HepG2 (cell line): ENCODE measurements around the gene PRDM12. TPM values are rescaled to one million over a fixed set of nuclear protein-coding genes. Genes with fewer than 3 reads are reported as not detected.
A peak's percentile ranks its signal among the peaks of the same experiment; 100 is the strongest.

ENCODE experiments used
- CBX1 ChIP-seq: IDR thresholded peaks from one replicate; pipeline ENCODE4 v1.6.1; 2016; ENCODE audit warnings: antibody characterized with exemption, low read depth
- EED ChIP-seq: sonication (generic); formaldehyde crosslinking; IDR thresholded peaks from 2 replicates; pipeline ENCODE4 v1.5.0; 2020; ENCODE audit warnings: mild to moderate bottlenecking, missing genetic modification reagents
- HOXA3 ChIP-seq: sonication (generic); formaldehyde crosslinking; IDR thresholded peaks from 2 replicates; pipeline ENCODE4 v1.5.0; 2020; ENCODE audit warnings: missing genetic modification reagents
- MIXL1 ChIP-seq: IDR thresholded peaks from 2 replicates; pipeline ENCODE4 v1.6.1; 2016
- PATZ1 ChIP-seq: sonication (generic); formaldehyde crosslinking; IDR thresholded peaks from 2 replicates; pipeline ENCODE4 v1.4.0; 2020; ENCODE audit warnings: missing genetic modification reagents
- PAX8 ChIP-seq: sonication (generic); formaldehyde crosslinking; IDR thresholded peaks from 2 replicates; pipeline ENCODE4 v1.8.0; 2022; ENCODE audit warnings: mild to moderate bottlenecking, missing genetic modification reagents, borderline replicate concordance
- RBM22 ChIP-seq: fragments of 200-400 bp; formaldehyde crosslinking; optimal IDR thresholded peaks from 2 replicates; pipeline ENCODE3; 2017; ENCODE audit warnings: mild to moderate bottlenecking, low read length, moderate library complexity
- REXO4 ChIP-seq: sonication (generic); formaldehyde crosslinking; IDR thresholded peaks from 2 replicates; pipeline ENCODE4 v1.8.0; 2022; ENCODE audit warnings: missing genetic modification reagents, mild to moderate bottlenecking, borderline replicate concordance
- SKI ChIP-seq: fragments of 450-650 bp; IDR thresholded peaks from one replicate; pipeline ENCODE4 v1.6.1; 2018; ENCODE audit warnings: mild to moderate bottlenecking; ENCODE audit not compliant: partially characterized antibody
- SP5 ChIP-seq: IDR thresholded peaks from 2 replicates; pipeline ENCODE4 v1.6.1; 2016; ENCODE audit warnings: low read depth, borderline replicate concordance
- ZBTB1 ChIP-seq: sonication (generic); formaldehyde crosslinking; IDR thresholded peaks from 2 replicates; pipeline ENCODE4 v1.4.0; 2020; ENCODE audit warnings: missing genetic modification reagents, borderline replicate concordance
- ZBTB7B ChIP-seq: sonication (generic); formaldehyde crosslinking; IDR thresholded peaks from 2 replicates; pipeline ENCODE4 v1.4.0; 2020; ENCODE audit warnings: missing genetic modification reagents
- ZFP62 ChIP-seq: sonication (generic); formaldehyde crosslinking; IDR thresholded peaks from 2 replicates; pipeline ENCODE4 v1.4.0; 2020; ENCODE audit warnings: missing genetic modification reagents
- ZMYM4 ChIP-seq: sonication (generic); formaldehyde crosslinking; IDR thresholded peaks from 2 replicates; pipeline ENCODE4 v1.8.1; 2023; ENCODE audit warnings: mild to moderate bottlenecking, missing genetic modification reagents
- ZNF333 ChIP-seq: sonication (generic); formaldehyde crosslinking; IDR thresholded peaks from 2 replicates; pipeline ENCODE4 v1.4.0; 2020; ENCODE audit warnings: mild to moderate bottlenecking, missing genetic modification reagents, borderline replicate concordance
- ZNF572 ChIP-seq: sonication (generic); formaldehyde crosslinking; IDR thresholded peaks from 2 replicates; pipeline ENCODE4 v1.5.1; 2020; ENCODE audit warnings: mild to moderate bottlenecking, missing genetic modification reagents
- ZNF749 ChIP-seq: sonication (generic); formaldehyde crosslinking; IDR thresholded peaks from 2 replicates; pipeline ENCODE4 v1.8.0; 2022; ENCODE audit warnings: mild to moderate bottlenecking, missing genetic modification reagents, moderate library complexity, borderline replicate concordance
- polyA plus RNA-seq, 8 experiments: library from polyadenylated mRNA; depleted of rRNA in 3 of 8; stranded (reverse) in 7 of 8; unstranded in 1 of 8; fragments of >200 nt; fragmentation: Illumina TruSeq in 4 of 8; extraction: Trizol in 4 of 8; gene quantifications; 2 replicates each; pipeline versions ENCODE4 v1.2.1 to v1.2.3, GENCODE V29; 2011 to 2016; ENCODE audit warnings: low read depth in 4 of 8, missing spikeins in 1 of 8, mixed read lengths in 1 of 8; ENCODE audit not compliant: insufficient read depth in 1 of 8
- total RNA-seq, 5 experiments: library from RNA; depleted of rRNA; stranded (reverse); fragments of >200 nt; fragmentation: Illumina TruSeq; extraction: Trizol; gene quantifications; 2 replicates each; pipeline ENCODE4 v1.2.3, GENCODE V29; 2016; ENCODE audit warnings: low read depth in 1 of 5
- TF ChIP-seq, protein P1 (sequence below): sonication (generic); formaldehyde crosslinking; conservative IDR thresholded peaks from 2 replicates; pipeline ENCODE4 v1.8.0; 2022; ENCODE audit warnings: mild to moderate bottlenecking, moderate library complexity, missing genetic modification reagents
- TF ChIP-seq, protein P2 (sequence below), 2 experiments: sonication (generic) in 1 of 2; formaldehyde crosslinking in 1 of 2; IDR thresholded peaks; 2 replicates each; pipeline versions ENCODE4 v1.4.0 to v1.6.1; 2018 to 2020; ENCODE audit warnings: missing genetic modification reagents in 2 of 2, borderline replicate concordance in 1 of 2, low read depth in 1 of 2, mild to moderate bottlenecking in 1 of 2, missing biosample characterization in 1 of 2
- TF ChIP-seq, protein P3 (sequence below): sonication (generic); formaldehyde crosslinking; IDR thresholded peaks from 2 replicates; pipeline ENCODE4 v1.5.0; 2020; ENCODE audit warnings: missing genetic modification reagents
- TF ChIP-seq, protein P4 (sequence below): sonication (generic); formaldehyde crosslinking; IDR thresholded peaks from 2 replicates; pipeline ENCODE4 v1.8.1; 2023; ENCODE audit warnings: mild to moderate bottlenecking, missing genetic modification reagents

Gene PRDM12
- total and polyA plus RNA-seq, 2 of the 13 experiments (the other 11 are each of a cell fraction or from before 2014, with no cell fraction given) = 0.04 to 0.07 TPM

DNA sequence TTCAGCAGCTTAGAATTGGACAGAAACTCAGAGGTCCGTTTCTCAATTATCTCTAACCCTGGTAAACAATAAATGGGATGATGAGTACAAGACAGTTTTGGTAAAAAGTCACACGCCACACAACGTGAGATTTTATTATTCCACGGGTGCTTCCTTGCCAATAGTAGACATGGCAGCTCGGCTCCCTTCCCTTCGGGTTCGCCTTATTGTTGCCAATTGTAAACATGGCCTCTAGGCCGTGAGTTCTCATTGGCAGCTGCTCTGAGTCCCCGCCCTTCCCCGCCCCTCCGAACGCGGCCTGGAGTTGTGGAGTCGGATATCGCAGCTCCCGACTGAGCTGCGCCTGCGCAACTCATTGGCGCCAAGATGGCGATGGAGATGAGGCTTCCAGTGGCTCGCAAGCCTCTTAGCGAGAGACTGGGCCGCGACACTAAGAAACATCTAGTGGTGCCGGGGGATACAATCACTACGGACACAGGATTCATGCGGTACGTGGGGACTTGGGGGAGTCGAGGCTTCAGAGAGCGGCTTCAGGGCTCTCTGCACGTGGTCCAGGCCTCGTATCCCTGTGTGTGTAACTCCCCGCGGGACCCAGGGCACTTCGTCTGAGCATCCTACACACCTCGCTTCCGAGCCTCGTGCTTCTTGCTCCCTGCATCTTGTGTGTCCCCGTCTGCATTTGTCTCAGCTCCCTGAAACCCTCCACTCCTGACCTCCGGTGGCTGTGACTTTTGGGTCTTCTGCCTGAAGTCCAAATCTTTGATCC lies 29.2 kb downstream of the PRDM12 start, which contains the start of gene EXOSC2 (continued):
- no peak for TF ChIP-seq ZBTB7B (CRISPR knock-in tag)
- no peak for TF ChIP-seq MIXL1 (CRISPR knock-in tag)
- TF ChIP-seq HOXA3 = peak; percentile 98
- TF ChIP-seq ZNF572 (CRISPR knock-in tag) = no peak
- peak; percentile 81; the same call in 1 of the 2 replicates for TF ChIP-seq ZMYM4 (CRISPR knock-in tag)
- TF ChIP-seq PATZ1 (CRISPR knock-in tag) = no peak
- TF ChIP-seq REXO4 (CRISPR knock-in tag) = peak; percentile 23; the same call in 1 of the 2 replicates
- TF ChIP-seq, protein P1, sequence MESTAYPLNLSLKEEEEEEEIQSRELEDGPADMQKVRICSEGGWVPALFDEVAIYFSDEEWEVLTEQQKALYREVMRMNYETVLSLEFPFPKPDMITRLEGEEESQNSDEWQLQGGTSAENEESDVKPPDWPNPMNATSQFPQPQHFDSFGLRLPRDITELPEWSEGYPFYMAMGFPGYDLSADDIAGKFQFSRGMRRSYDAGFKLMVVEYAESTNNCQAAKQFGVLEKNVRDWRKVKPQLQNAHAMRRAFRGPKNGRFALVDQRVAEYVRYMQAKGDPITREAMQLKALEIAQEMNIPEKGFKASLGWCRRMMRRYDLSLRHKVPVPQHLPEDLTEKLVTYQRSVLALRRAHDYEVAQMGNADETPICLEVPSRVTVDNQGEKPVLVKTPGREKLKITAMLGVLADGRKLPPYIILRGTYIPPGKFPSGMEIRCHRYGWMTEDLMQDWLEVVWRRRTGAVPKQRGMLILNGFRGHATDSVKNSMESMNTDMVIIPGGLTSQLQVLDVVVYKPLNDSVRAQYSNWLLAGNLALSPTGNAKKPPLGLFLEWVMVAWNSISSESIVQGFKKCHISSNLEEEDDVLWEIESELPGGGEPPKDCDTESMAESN (CRISPR knock-in tag) = no peak; the same call in 1 of the 2 replicates
- no peak for TF ChIP-seq ZFP62 (CRISPR knock-in tag)
- no peak for TF ChIP-seq ZBTB1
- TF ChIP-seq EED (CRISPR knock-in tag) = no peak
- no peak for TF ChIP-seq RBM22
- no peak for TF ChIP-seq PAX8 (CRISPR knock-in tag)
- TF ChIP-seq, protein P2, sequence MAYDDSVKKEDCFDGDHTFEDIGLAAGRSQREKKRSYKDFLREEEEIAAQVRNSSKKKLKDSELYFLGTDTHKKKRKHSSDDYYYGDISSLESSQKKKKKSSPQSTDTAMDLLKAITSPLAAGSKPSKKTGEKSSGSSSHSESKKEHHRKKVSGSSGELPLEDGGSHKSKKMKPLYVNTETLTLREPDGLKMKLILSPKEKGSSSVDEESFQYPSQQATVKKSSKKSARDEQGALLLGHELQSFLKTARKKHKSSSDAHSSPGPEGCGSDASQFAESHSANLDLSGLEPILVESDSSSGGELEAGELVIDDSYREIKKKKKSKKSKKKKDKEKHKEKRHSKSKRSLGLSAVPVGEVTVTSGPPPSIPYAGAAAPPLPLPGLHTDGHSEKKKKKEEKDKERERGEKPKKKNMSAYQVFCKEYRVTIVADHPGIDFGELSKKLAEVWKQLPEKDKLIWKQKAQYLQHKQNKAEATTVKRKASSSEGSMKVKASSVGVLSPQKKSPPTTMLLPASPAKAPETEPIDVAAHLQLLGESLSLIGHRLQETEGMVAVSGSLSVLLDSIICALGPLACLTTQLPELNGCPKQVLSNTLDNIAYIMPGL (CRISPR knock-in tag; IDR thresholded peaks at IDR 0.05; ENCODE audit: borderline replicate concordance in 1 of 2, low read depth in 1 of 2) = peak in 1 of 2 experiments; percentile 62; a peak in 3 of 4 replicates
- TF ChIP-seq ZNF333 (CRISPR knock-in tag) = no peak
- TF ChIP-seq, protein P3, sequence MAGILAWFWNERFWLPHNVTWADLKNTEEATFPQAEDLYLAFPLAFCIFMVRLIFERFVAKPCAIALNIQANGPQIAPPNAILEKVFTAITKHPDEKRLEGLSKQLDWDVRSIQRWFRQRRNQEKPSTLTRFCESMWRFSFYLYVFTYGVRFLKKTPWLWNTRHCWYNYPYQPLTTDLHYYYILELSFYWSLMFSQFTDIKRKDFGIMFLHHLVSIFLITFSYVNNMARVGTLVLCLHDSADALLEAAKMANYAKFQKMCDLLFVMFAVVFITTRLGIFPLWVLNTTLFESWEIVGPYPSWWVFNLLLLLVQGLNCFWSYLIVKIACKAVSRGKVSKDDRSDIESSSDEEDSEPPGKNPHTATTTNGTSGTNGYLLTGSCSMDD = 0 out of 2 replicates have a peak, but pooled peaks have one; percentile 28
- peak; percentile 21 for TF ChIP-seq CBX1
- TF ChIP-seq ZNF749 (CRISPR knock-in tag) = peak; percentile 56; the same call in 1 of the 2 replicates
- TF ChIP-seq, protein P4, sequence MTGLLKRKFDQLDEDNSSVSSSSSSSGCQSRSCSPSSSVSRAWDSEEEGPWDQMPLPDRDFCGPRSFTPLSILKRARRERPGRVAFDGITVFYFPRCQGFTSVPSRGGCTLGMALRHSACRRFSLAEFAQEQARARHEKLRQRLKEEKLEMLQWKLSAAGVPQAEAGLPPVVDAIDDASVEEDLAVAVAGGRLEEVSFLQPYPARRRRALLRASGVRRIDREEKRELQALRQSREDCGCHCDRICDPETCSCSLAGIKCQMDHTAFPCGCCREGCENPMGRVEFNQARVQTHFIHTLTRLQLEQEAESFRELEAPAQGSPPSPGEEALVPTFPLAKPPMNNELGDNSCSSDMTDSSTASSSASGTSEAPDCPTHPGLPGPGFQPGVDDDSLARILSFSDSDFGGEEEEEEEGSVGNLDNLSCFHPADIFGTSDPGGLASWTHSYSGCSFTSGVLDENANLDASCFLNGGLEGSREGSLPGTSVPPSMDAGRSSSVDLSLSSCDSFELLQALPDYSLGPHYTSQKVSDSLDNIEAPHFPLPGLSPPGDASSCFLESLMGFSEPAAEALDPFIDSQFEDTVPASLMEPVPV (CRISPR knock-in tag) = 0 out of 2 replicates have a peak, but pooled peaks have one; percentile 34
- TF ChIP-seq SP5 (CRISPR knock-in tag) = peak; percentile 70; the same call in 1 of the 2 replicates
- TF ChIP-seq SKI = no peak
